ENCODE measurements around the gene POLDIP2.

POLDIP2 gene

DNA sequence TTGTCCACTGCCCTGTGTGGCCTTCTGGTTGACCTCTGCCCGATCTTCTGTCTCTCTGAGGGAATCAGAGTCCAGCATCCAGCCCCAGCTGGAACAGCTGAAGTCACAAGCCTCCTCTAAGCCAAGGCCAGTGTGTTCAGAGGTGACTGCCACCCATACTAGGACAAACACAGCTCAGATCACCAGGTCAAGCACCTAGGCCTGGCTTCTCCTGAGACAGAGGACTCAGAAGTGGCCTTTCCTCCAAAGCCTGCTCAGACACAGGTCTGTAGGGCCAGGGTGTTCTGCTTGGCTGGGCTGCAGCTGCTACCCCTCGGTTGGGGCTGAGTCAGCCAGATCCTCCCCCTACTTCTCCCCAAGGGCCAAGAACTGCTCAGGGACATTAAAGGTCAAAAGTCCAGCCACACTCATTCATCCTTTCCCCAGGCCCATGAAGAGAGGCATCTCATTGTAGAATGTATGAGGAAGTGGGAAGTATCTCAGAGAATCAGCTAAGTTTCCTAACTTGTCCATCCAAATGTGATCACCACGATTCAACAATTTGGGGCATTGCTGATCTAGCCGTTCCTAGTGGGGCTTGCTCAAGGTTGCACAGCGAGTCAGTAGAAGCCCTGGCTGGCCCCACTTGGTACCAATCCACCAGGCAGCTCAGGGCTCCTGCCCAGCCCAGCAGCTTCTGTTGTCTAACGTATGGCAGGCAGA is 41.1 kb upstream of the POLDIP2 start:
- Histone ChIP-seq H4K20me1 (ENCODE audit: insufficient read depth, low read length, poor library complexity, severe bottlenecking) (no peaks in the 10 kb centered on the region), H3K79me2 (ENCODE audit: insufficient read depth, low read length) (no peaks in the 10 kb centered on the region), H3K9me3 (ENCODE audit: insufficient read depth, low read depth, low read length) (no peaks in the 10 kb centered on the region), H3K27me3 (ENCODE audit: insufficient read depth, low read length, poor library complexity, severe bottlenecking) (no peaks in the 10 kb centered on the region), H3K4me3 (ENCODE audit: low read length, poor library complexity, severe bottlenecking) (no peak overlapping the region), H3K36me3 (ENCODE audit: insufficient read depth, low read length) (no peaks in the 10 kb centered on the region), H3K9ac (ENCODE audit: low read depth, low read length, poor library complexity, severe bottlenecking) (no peak overlapping the region), H3K9me2 (replicated peaks; ENCODE audit: low read depth, low read length) (no peaks in the 10 kb centered on the region), H3F3A (ENCODE audit: low read depth) (no peaks in the 10 kb centered on the region), H3K4me1 (ENCODE audit: insufficient read depth, low read length, poor library complexity, severe bottlenecking) (no peaks in the 10 kb centered on the region), H2AFZ (ENCODE audit: low read length) (no peak overlapping the region), H3K4me2 (ENCODE audit: low read depth, low read length, poor library complexity, severe bottlenecking) (no peak overlapping the region)
- TF ChIP-seq EZH2phosphoT487 (IDR thresholded peaks at IDR 0.05; ENCODE audit: borderline replicate concordance), result no peak
- TF ChIP-seq, protein P1, sequence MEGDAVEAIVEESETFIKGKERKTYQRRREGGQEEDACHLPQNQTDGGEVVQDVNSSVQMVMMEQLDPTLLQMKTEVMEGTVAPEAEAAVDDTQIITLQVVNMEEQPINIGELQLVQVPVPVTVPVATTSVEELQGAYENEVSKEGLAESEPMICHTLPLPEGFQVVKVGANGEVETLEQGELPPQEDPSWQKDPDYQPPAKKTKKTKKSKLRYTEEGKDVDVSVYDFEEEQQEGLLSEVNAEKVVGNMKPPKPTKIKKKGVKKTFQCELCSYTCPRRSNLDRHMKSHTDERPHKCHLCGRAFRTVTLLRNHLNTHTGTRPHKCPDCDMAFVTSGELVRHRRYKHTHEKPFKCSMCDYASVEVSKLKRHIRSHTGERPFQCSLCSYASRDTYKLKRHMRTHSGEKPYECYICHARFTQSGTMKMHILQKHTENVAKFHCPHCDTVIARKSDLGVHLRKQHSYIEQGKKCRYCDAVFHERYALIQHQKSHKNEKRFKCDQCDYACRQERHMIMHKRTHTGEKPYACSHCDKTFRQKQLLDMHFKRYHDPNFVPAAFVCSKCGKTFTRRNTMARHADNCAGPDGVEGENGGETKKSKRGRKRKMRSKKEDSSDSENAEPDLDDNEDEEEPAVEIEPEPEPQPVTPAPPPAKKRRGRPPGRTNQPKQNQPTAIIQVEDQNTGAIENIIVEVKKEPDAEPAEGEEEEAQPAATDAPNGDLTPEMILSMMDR (conservative IDR thresholded peaks at IDR 0.05; ENCODE audit: low read length), result no peak

DNA sequence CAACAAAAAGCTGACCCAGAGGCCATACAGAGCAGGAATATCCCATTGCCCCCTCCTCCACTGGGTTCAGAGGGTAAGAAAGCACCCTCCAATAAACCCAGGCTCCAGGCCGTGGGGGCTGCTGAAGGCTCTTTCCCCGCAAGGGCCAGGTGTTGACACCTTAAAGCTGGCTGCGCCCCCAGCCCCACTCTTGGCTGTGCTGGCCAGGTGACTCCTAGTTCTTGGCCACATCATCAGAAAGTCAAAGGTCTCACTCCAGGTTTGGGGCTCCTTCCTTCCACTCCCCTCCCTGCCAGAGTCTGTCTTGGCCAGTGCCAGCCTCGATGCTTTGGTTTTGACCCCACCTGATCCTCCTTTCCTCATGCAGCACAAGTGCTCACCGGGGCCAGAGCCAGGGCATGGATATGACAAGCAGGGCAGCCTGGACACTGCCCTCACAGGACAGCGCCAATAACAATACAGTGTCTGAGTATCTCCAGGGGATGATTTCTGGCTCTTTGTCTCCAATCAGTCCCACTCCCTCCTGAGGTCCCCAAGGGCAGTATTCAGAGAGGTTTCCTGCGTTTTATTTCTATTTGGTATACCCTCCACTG is 40.5 kb upstream of the POLDIP2 start:
- Histone ChIP-seq H3K4me3 (ENCODE audit: low read length, poor library complexity, severe bottlenecking) (no peak overlapping the region), H3K9me2 (replicated peaks; ENCODE audit: low read depth, low read length) (no peaks in the 10 kb centered on the region), H3K4me1 (ENCODE audit: insufficient read depth, low read length, poor library complexity, severe bottlenecking) (no peaks in the 10 kb centered on the region), H3K4me2 (ENCODE audit: low read depth, low read length, poor library complexity, severe bottlenecking) (no peak overlapping the region), H3K79me2 (ENCODE audit: insufficient read depth, low read length) (no peaks in the 10 kb centered on the region), H3K36me3 (ENCODE audit: insufficient read depth, low read length) (no peaks in the 10 kb centered on the region), H2AFZ (ENCODE audit: low read length) (no peak overlapping the region), H3K27me3 (ENCODE audit: insufficient read depth, low read length, poor library complexity, severe bottlenecking) (no peaks in the 10 kb centered on the region), H3K9me3 (ENCODE audit: insufficient read depth, low read depth, low read length) (no peaks in the 10 kb centered on the region), H3F3A (ENCODE audit: low read depth) (no peaks in the 10 kb centered on the region), H4K20me1 (ENCODE audit: insufficient read depth, low read length, poor library complexity, severe bottlenecking) (no peaks in the 10 kb centered on the region), H3K9ac (ENCODE audit: low read depth, low read length, poor library complexity, severe bottlenecking) (no peak overlapping the region)
- TF ChIP-seq EZH2phosphoT487 (IDR thresholded peaks at IDR 0.05; ENCODE audit: borderline replicate concordance), result no peak
- TF ChIP-seq, protein P1 (conservative IDR thresholded peaks at IDR 0.05; ENCODE audit: low read length), result no peak

DNA sequence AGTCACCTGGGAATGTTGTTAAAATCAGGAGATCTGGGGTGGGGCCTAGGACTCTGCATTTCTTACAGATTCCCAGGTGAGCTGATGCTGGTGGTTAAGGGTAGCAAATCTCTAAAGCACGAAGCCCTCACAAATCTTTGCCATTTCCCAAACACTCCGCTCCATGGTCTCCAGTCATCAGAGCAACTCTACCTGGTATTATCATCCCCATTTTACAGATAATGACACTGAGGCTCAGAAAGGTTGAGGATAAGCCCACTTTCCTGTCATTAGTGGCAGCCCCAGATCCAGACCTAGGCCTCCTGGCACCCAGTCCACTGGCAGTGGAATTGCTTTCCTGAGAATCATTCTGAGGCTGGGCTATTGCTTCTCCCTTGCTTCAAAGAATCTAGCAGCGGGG is 39.9 kb upstream of the POLDIP2 start:
- Histone ChIP-seq H3K36me3 (ENCODE audit: insufficient read depth, low read length) (no peaks in the 10 kb centered on the region), H3K79me2 (ENCODE audit: insufficient read depth, low read length) (no peaks in the 10 kb centered on the region), H4K20me1 (ENCODE audit: insufficient read depth, low read length, poor library complexity, severe bottlenecking) (no peaks in the 10 kb centered on the region), H3K4me3 (ENCODE audit: low read length, poor library complexity, severe bottlenecking) (no peak overlapping the region), H3F3A (ENCODE audit: low read depth) (no peaks in the 10 kb centered on the region), H3K4me1 (ENCODE audit: insufficient read depth, low read length, poor library complexity, severe bottlenecking) (no peaks in the 10 kb centered on the region), H2AFZ (ENCODE audit: low read length) (no peak overlapping the region), H3K9me2 (replicated peaks; ENCODE audit: low read depth, low read length) (no peaks in the 10 kb centered on the region), H3K4me2 (ENCODE audit: low read depth, low read length, poor library complexity, severe bottlenecking) (no peak overlapping the region), H3K9ac (ENCODE audit: low read depth, low read length, poor library complexity, severe bottlenecking) (no peak overlapping the region), H3K9me3 (ENCODE audit: insufficient read depth, low read depth, low read length) (no peaks in the 10 kb centered on the region), H3K27me3 (ENCODE audit: insufficient read depth, low read length, poor library complexity, severe bottlenecking) (no peaks in the 10 kb centered on the region)
- TF ChIP-seq, protein P1 (conservative IDR thresholded peaks at IDR 0.05; ENCODE audit: low read length), result no peak
- TF ChIP-seq EZH2phosphoT487 (IDR thresholded peaks at IDR 0.05; ENCODE audit: borderline replicate concordance), result no peak
